GM21737 (cell line): Measurements from ENCODE around the gene TMEM244.
"Not testable (repeated sequence)": the region's sequence is repeated elsewhere in the genome, so short reads cannot be mapped to it uniquely, and the experiment has no call there.

Experiments
- ATAC-seq: cut with Tn5 transposase; IDR thresholded peaks from one replicate; pipeline ENCODE4 v1.9.1; 2021; ENCODE audit warnings: mild to moderate bottlenecking, moderate library complexity; ENCODE audit not compliant: unreplicated experiment

TMEM244 gene

GRCh38 chr6:129867403-129867802 lies 6.3 kb upstream of the TMEM244 start:
- ATAC-seq: no peak

GRCh38 chr6:129866688-129867087 lies 5.6 kb upstream of the TMEM244 start:
- ATAC-seq: no peak

- ATAC-seq: no peak
Measured at GRCh38 chr6:129866256-129866655, 5.1 kb upstream of the TMEM244 start.

GRCh38 chr6:129865013-129865412 lies 3.9 kb upstream of the TMEM244 start:
- ATAC-seq: no peak

GRCh38 chr6:129863664-129864063 lies 2.5 kb upstream of the TMEM244 start:
- no peak for ATAC-seq

GRCh38 chr6:129859524-129859923 lies 1.6 kb downstream of the TMEM244 start:
- no peak for ATAC-seq

- no peak for ATAC-seq
Measured at GRCh38 chr6:129857838-129858237, 3.3 kb downstream of the TMEM244 start.

GRCh38 chr6:129853996-129854711 lies 7.0 kb downstream of the TMEM244 start:
- no peak for ATAC-seq

- ATAC-seq: no peak
Measured at GRCh38 chr6:129852257-129852858, 8.8 kb downstream of the TMEM244 start.

GRCh38 chr6:129849456-129849855 lies 11.7 kb downstream of the TMEM244 start:
- no peak for ATAC-seq

GRCh38 chr6:129846761-129847160 lies 14.4 kb downstream of the TMEM244 start:
- ATAC-seq: no peak

GRCh38 chr6:129845696-129846095 lies 15.4 kb downstream of the TMEM244 start:
- ATAC-seq: no peak

- no peak for ATAC-seq
Measured at GRCh38 chr6:129844118-129844891, 16.8 kb downstream of the TMEM244 start.

- ATAC-seq: no peak
Measured at GRCh38 chr6:129843573-129843972, 17.5 kb downstream of the TMEM244 start.

GRCh38 chr6:129842881-129843409 lies 18.2 kb downstream of the TMEM244 start:
- ATAC-seq: no peak

- no peak for ATAC-seq
Measured at GRCh38 chr6:129842137-129842536, 19.0 kb downstream of the TMEM244 start.

GRCh38 chr6:129839562-129839961 lies 21.6 kb downstream of the TMEM244 start:
- ATAC-seq: not testable (repeated sequence)

GRCh38 chr6:129835691-129836090 lies 25.4 kb downstream of the TMEM244 start:
- ATAC-seq: no peak

- no peak for ATAC-seq
Measured at GRCh38 chr6:129832299-129832698, 28.8 kb downstream of the TMEM244 start.

- no peak for ATAC-seq
Measured at GRCh38 chr6:129828229-129828628, 32.9 kb downstream of the TMEM244 start.

- no peak for ATAC-seq
Measured at GRCh38 chr6:129818251-129818650, 42.9 kb downstream of the TMEM244 start.

GRCh38 chr6:129817821-129818220 lies 43.3 kb downstream of the TMEM244 start:
- ATAC-seq: no peak
